ENCODE measurements around the gene KHNYN. TPM values are rescaled to one million over a fixed set of nuclear protein-coding genes. Genes with fewer than 3 reads are reported as not detected.
"Not testable (repeated sequence)": the region's sequence is repeated elsewhere in the genome, so short reads cannot be mapped to it uniquely, and the experiment has no call there.

KHNYN gene
- polyA plus RNA-seq, 5 donors: 41.3 to 53.1 (median 50.2) TPM

GRCh38 chr14:24465805-24466204 lies 36.1 kb downstream of the KHNYN start:
- DNase-seq: no peak

GRCh38 chr14:24470450-24470849 lies 40.7 kb downstream of the KHNYN start:
- DNase-seq: not testable (repeated sequence)

GRCh38 chr14:24473211-24473610 lies 43.5 kb downstream of the KHNYN start:
- DNase-seq: no peak

- no peak for DNase-seq
Observed at GRCh38 chr14:24475261-24475660, 45.5 kb downstream of the KHNYN start.

- DNase-seq: not testable (repeated sequence)
Observed at GRCh38 chr14:24479999-24480398, 50.2 kb downstream of the KHNYN start.

GRCh38 chr14:24481622-24482324 lies 52.0 kb downstream of the KHNYN start:
- no peak for DNase-seq

DNA sequence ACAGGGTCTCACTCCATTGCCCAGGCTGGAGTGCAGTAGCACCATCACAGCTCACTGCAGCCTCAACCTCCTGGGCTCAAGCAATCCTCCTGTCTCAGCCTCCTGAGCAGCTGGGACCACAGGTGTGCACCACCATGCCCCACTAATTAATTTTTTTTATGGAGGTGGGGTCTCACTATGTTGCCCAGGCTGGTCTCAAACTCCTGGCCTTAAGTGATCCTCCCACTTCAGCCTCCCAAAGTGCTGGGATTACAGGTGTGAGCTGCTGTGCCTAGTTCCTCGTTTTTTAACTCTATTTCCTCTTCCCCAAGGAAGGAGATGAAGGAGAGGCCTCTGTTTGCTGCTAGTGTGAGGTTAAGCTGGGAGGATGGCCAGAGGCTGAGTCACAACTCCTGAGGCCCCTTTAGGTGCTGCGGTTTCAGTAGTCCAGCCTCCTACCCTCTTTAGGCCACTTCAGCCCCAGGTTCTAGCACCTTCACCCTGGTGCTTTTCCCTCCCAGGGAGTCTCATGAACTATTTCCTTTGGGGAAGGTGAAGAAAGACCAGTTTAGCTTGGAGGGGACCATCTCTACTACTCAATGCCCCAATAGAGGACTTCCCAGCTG lies 53.0 kb downstream of the KHNYN start:
- not testable (repeated sequence) for DNase-seq

DNA sequence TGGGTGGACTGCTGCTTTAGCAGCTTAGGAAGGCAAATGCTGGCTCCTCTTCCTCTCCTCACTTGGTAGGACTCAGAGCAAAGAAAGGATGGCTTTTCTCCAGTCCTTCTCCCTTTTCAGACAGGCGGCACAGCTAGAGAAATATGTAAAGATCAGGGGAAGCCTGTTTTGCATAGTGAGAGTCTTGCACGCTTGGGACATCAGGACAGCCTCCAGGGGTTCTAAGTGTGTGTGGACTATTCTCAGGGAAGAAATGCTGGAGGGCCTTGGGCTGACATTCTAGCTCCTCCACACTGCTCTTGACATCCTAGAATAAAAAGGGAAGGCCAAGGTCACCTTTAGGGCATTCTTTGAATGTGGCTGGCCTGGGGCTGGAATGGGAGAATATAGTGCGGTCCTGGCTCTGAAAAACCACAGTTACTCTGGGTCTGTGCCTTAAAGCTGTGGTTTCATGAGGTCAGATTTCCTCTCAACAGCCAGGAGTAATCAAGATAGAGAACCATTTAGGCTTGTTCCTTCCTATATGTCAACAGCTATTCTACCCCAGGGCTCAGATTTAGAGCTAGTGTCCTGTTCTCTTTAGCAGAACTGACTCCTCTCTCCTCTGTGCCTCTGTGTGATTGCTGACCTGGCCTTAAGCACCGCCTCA lies 54.0 kb downstream of the KHNYN start:
- no peak for DNase-seq

Other genes starting within 250 kb of the KHNYN start
- 10 to 100 TPM; 20.2 to 37.0 (median 24.5) TPM for gene IPO4, start 241.1 kb upstream of the KHNYN start, polyA plus RNA-seq (ENCODE audit: insufficient read depth in 1 of 5, insufficient read length in 5 of 5, low replicate concordance in 1 of 5)
- gene TM9SF1, start 234.5 kb upstream of the KHNYN start, polyA plus RNA-seq (ENCODE audit: insufficient read depth in 1 of 5, insufficient read length in 5 of 5, low replicate concordance in 1 of 5): 10 to 100 TPM; 24.6 to 44.1 (median 33.8) TPM
- gene TSSK4, start 224.3 kb upstream of the KHNYN start, polyA plus RNA-seq (ENCODE audit: insufficient read depth in 1 of 5, insufficient read length in 5 of 5, low replicate concordance in 1 of 5): 10 to 100 TPM in 3 of 5 donors, 1 to 10 TPM in 2; 9.5 to 12.2 (median 11.9) TPM
- 10 to 100 TPM; 53.9 to 67.6 (median 62.3) TPM for gene CHMP4A, start 216.5 kb upstream of the KHNYN start, polyA plus RNA-seq (ENCODE audit: insufficient read depth in 1 of 5, insufficient read length in 5 of 5, low replicate concordance in 1 of 5)
- 10 to 100 TPM; 11.8 to 17.2 (median 13.5) TPM for gene MDP1, start 213.9 kb upstream of the KHNYN start, polyA plus RNA-seq (ENCODE audit: insufficient read depth in 1 of 5, insufficient read length in 5 of 5, low replicate concordance in 1 of 5)
- gene NEDD8, start 197.6 kb upstream of the KHNYN start, polyA plus RNA-seq (ENCODE audit: insufficient read depth in 1 of 5, insufficient read length in 5 of 5, low replicate concordance in 1 of 5): 100 to 1,000 TPM; 209 to 239 (median 224) TPM
- 100 to 1,000 TPM in 4 of 5 donors, 10 to 100 TPM in 1; 92.7 to 120 (median 114) TPM for gene GMPR2, start 197.0 kb upstream of the KHNYN start, polyA plus RNA-seq (ENCODE audit: insufficient read depth in 1 of 5, insufficient read length in 5 of 5, low replicate concordance in 1 of 5)
- 10 to 100 TPM; 53.7 to 62.0 (median 60.9) TPM for gene TINF2, start 187.3 kb upstream of the KHNYN start, polyA plus RNA-seq (ENCODE audit: insufficient read depth in 1 of 5, insufficient read length in 5 of 5, low replicate concordance in 1 of 5)
- gene TGM1, start 166.8 kb upstream of the KHNYN start, polyA plus RNA-seq (ENCODE audit: insufficient read depth in 1 of 5, insufficient read length in 5 of 5, low replicate concordance in 1 of 5): 1 to 10 TPM; 2.0 to 4.7 (median 3.5) TPM
- 10 to 100 TPM; 19.6 to 28.6 (median 24.9) TPM for gene RABGGTA, start 158.4 kb upstream of the KHNYN start, polyA plus RNA-seq (ENCODE audit: insufficient read depth in 1 of 5, insufficient read length in 5 of 5, low replicate concordance in 1 of 5)
- gene DHRS1, start 130.2 kb upstream of the KHNYN start, polyA plus RNA-seq (ENCODE audit: insufficient read depth in 1 of 5, insufficient read length in 5 of 5, low replicate concordance in 1 of 5): 10 to 100 TPM; 38.8 to 54.7 (median 43.2) TPM
- 10 to 100 TPM; 21.3 to 26.7 (median 24.3) TPM for gene NOP9, start 130.1 kb upstream of the KHNYN start, polyA plus RNA-seq (ENCODE audit: insufficient read depth in 1 of 5, insufficient read length in 5 of 5, low replicate concordance in 1 of 5)
- 10 to 100 TPM in 4 of 5 donors, 1 to 10 TPM in 1; 9.6 to 16.6 (median 14.1) TPM for gene CIDEB, start 122.0 kb upstream of the KHNYN start, polyA plus RNA-seq (ENCODE audit: insufficient read depth in 1 of 5, insufficient read length in 5 of 5, low replicate concordance in 1 of 5)
- 1 to 10 TPM; 3.4 to 5.2 (median 4.7) TPM for gene LTB4R2, start 119.8 kb upstream of the KHNYN start, polyA plus RNA-seq (ENCODE audit: insufficient read depth in 1 of 5, insufficient read length in 5 of 5, low replicate concordance in 1 of 5)
- 1 to 10 TPM; 5.2 to 6.9 (median 6.2) TPM for gene LTB4R, start 118.5 kb upstream of the KHNYN start, polyA plus RNA-seq (ENCODE audit: insufficient read depth in 1 of 5, insufficient read length in 5 of 5, low replicate concordance in 1 of 5)
- 10 to 100 TPM; 26.9 to 37.3 (median 33.8) TPM for gene ADCY4, start 94.9 kb upstream of the KHNYN start, polyA plus RNA-seq (ENCODE audit: insufficient read depth in 1 of 5, insufficient read length in 5 of 5, low replicate concordance in 1 of 5)
- 1 to 10 TPM; 2.1 to 3.6 (median 2.8) TPM for gene RIPK3, start 90.0 kb upstream of the KHNYN start, polyA plus RNA-seq (ENCODE audit: insufficient read depth in 1 of 5, insufficient read length in 5 of 5, low replicate concordance in 1 of 5)
- gene NFATC4, start 61.8 kb upstream of the KHNYN start, polyA plus RNA-seq (ENCODE audit: insufficient read depth in 1 of 5, insufficient read length in 5 of 5, low replicate concordance in 1 of 5): 100 to 1,000 TPM in 1 of 5 donors, 10 to 100 TPM in 4; 64.5 to 102 (median 88.3) TPM
- 100 to 1,000 TPM in 2 of 5 donors, 10 to 100 TPM in 3; 78.3 to 109 (median 88.7) TPM for gene NYNRIN, start 31.0 kb upstream of the KHNYN start, polyA plus RNA-seq (ENCODE audit: insufficient read depth in 1 of 5, insufficient read length in 5 of 5, low replicate concordance in 1 of 5)
- 1 to 10 TPM; 2.6 to 4.0 (median 3.6) TPM for gene CBLN3, start 286 bp upstream of the KHNYN start, polyA plus RNA-seq (ENCODE audit: insufficient read depth in 1 of 5, insufficient read length in 5 of 5, low replicate concordance in 1 of 5)
- 10 to 100 TPM; 37.5 to 61.9 (median 48.8) TPM for gene SDR39U1, start 12.8 kb downstream of the KHNYN start, polyA plus RNA-seq (ENCODE audit: insufficient read depth in 1 of 5, insufficient read length in 5 of 5, low replicate concordance in 1 of 5)
- gene CMA1, start 78.3 kb downstream of the KHNYN start, polyA plus RNA-seq (ENCODE audit: insufficient read depth in 1 of 5, insufficient read length in 5 of 5, low replicate concordance in 1 of 5): under 1 TPM in 2 of 5 donors, not detected in 3; 0.26 to 0.49 TPM
- 1 to 10 TPM in 4 of 5 donors, under 1 TPM in 1; 0.66 to 2.1 (median 1.4) TPM for gene CTSG, start 146.3 kb downstream of the KHNYN start, polyA plus RNA-seq (ENCODE audit: insufficient read depth in 1 of 5, insufficient read length in 5 of 5, low replicate concordance in 1 of 5)
- 1 to 10 TPM in 2 of 5 donors, under 1 TPM in 2, not detected in 1; 0.41 to 1.5 (median 0.99) TPM for gene GZMH, start 179.7 kb downstream of the KHNYN start, polyA plus RNA-seq (ENCODE audit: insufficient read depth in 1 of 5, insufficient read length in 5 of 5, low replicate concordance in 1 of 5)
- gene GZMB, start 204.2 kb downstream of the KHNYN start, polyA plus RNA-seq (ENCODE audit: insufficient read depth in 1 of 5, insufficient read length in 5 of 5, low replicate concordance in 1 of 5): 1 to 10 TPM in 3 of 5 donors, under 1 TPM in 2; 0.70 to 2.2 (median 1.1) TPM

Measured in right lung (tissue), 5 donors.